Retinal pigment epithelial cell (primary cell): ENCODE results near the gene ATXN2.
"Not testable (repeated sequence)": the region's sequence is repeated elsewhere in the genome, so short reads cannot be mapped to it uniquely, and the experiment has no call there.

Source experiments
- DNase-seq: peaks from one replicate; pipeline ENCODE4 v3.0.0-alpha.2; 2010; ENCODE audit warnings: low read depth
- H3K4me3 ChIP-seq: 2 replicates; pipeline ENCODE4 v1.5.1; 2011; ENCODE audit warnings: mild to moderate bottlenecking, low read length, control low read depth, moderate library complexity
- TF ChIP-seq, protein P1 (sequence below): conservative IDR thresholded peaks from 2 replicates; pipeline ENCODE4 v1.5.1; 2011; ENCODE audit warnings: low read depth, low read length, control low read depth, inconsistent platforms

The ATXN2 gene

DNA sequence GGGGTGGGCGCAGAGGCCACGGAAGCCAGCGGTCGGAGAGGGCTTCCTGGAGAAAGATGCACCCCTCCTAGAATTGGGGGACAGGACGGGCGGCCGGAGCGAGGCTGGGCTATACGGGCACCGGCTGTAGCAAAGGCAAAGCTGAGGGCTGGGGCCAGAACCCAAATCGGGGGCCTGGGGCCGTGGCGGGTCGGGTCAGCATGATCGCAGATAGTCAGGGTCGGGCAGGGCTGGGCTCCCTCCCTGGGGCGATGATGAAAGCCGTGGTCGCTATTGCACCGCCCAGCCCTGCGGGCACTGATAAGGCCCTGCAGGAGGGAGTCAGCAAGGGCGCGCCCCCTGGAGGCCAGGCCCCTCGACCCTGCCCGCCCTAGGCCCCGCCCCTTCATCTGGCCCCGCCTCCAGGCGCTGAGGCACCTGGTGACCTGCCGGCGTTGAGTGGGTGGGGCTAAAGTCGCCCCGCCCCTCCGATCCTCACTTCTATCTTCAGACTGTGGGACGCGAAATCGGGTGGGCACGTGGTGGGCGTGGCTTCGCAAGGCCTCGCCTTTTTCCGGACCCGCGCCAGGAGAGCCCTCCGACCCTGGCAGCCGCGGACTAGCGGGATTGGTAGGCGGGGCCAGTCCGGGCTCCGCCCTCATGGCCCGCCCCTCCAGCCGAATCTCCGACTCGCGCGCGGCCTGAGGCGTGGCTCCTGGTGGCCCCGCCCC is 193.8 kb downstream of the ATXN2 start:
- TF ChIP-seq, protein P1, sequence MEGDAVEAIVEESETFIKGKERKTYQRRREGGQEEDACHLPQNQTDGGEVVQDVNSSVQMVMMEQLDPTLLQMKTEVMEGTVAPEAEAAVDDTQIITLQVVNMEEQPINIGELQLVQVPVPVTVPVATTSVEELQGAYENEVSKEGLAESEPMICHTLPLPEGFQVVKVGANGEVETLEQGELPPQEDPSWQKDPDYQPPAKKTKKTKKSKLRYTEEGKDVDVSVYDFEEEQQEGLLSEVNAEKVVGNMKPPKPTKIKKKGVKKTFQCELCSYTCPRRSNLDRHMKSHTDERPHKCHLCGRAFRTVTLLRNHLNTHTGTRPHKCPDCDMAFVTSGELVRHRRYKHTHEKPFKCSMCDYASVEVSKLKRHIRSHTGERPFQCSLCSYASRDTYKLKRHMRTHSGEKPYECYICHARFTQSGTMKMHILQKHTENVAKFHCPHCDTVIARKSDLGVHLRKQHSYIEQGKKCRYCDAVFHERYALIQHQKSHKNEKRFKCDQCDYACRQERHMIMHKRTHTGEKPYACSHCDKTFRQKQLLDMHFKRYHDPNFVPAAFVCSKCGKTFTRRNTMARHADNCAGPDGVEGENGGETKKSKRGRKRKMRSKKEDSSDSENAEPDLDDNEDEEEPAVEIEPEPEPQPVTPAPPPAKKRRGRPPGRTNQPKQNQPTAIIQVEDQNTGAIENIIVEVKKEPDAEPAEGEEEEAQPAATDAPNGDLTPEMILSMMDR, result peak; percentile 60
- DNase-seq, result peak; percentile 63
- H3K4me3 ChIP-seq, result peak overlapping the region; percentile 58

- TF ChIP-seq, protein P1, result no peak
- DNase-seq, result no peak
- H3K4me3 ChIP-seq, result peak overlapping the region; percentile 58
Measured at GRCh38 chr12:111404362-111405148, 194.6 kb downstream of the ATXN2 start.

DNA sequence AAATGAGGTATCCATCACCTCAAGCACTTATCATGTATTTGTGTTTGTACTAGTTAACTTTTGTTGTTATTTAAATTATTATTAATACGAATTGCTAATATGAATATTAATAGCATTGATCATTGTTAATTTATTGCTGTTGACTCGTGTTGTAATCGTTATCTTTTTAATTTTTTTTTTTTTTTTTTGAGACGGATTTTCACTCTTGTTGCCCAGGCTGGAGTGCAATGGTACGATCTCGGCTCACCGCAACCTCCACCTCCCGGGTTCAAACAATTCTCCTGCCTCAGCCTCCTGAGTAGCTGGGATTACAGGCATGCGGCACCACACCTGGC is 196.7 kb downstream of the ATXN2 start:
- not testable (repeated sequence) for DNase-seq, H3K4me3 ChIP-seq
